NCI-H146 treated with DMSO at 0.1 percent for 48 hours (cell line): ENCODE data around the gene CGB5.
A peak's percentile ranks its signal among the peaks of the same experiment; 100 is the strongest.

Experiments
- DNase-seq: peaks from one replicate; lab custom pipeline; 2025; ENCODE audit not compliant: unreplicated experiment; lab: John Stamatoyannopoulos, UW

The CGB5 gene

GRCh38 chr19:49085020-49085867 is 41.6 kb downstream of the CGB5 start, which contains the start of gene SNRNP70:
Gene SNRNP70, plus strand, starts transcription at chr19:49085451. Its CDS starts 964 bp downstream, at chr19:49086415.
- DNase-seq: peak; percentile 98

DNA sequence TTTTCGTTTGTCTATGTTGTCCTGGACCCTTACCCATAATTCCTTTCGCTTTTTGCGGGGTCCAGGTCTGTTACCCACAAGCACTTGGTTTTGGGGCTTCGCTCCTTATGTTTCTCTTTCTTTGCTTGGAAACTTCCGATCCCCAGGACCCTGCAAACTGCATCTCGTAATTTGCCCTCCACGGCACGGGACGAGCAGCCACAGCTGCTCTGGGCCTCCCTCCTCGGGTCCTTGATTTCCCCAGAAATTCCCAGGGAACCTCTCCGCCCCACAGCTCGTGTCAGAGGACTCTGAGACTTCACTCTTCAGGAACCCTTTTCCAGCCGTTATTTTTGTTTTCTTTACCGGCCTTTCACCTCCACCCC is 42.2 kb downstream of the CGB5 start:
- no peak for DNase-seq

DNA sequence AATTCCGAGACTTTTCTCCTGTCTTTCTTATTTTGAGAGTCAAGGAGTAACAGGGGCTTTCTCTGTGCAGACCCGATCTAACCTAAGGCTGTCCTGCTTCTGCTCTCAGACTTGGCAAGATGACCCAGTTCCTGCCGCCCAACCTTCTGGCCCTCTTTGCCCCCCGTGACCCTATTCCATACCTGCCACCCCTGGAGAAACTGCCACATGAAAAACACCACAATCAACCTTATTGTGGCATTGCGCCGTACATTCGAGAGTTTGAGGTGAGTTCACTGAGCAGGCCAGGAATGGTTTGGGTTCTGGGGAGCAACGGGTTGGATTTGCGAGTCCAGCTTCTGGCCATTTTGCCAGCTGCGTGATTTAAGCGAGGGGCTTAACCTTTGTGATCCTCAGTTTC is 42.6 kb downstream of the CGB5 start:
- no peak for DNase-seq

- DNase-seq: no peak
Measured at GRCh38 chr19:49091391-49092038, 47.9 kb downstream of the CGB5 start.

- no peak for DNase-seq
Measured at GRCh38 chr19:49092686-49093085, 49.0 kb downstream of the CGB5 start.
